ENCODE results near the gene PRSS3. TPM values are rescaled to one million over a fixed set of nuclear protein-coding genes. Genes with fewer than 3 reads are reported as not detected.
"Not testable (repeated sequence)": the region's sequence is repeated elsewhere in the genome, so short reads cannot be mapped to it uniquely, and the experiment has no call there.

PRSS3 gene
- total and polyA plus RNA-seq, 7 donors = 0.05 to 0.30 TPM; not detected in 5

DNA sequence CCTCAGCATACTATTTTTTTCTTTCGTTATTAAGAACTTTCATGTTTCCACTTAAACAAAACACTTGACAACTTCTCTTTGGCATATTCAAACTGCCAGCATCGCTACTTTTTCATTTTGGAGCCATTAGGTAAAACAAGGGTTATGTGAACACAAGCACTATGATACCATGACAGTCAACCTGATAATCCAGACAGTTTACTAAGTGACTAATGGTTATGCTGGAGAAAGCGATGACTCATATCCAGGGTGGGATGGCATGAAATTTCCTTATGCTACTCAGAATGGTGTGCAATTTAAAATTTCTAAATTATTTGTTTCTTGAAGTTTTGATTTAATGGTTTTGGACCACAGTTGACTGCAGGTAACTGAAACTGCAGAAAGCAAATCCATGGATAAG lies 29.9 kb upstream of the PRSS3 start:
- Histone ChIP-seq H3K27ac (no peak overlapping the region), H3K27me3 (ENCODE audit: insufficient read depth in 3 of 3, low read length in 2 of 3) (peaks cover 0 to 5% (median 0%) of the 10 kb centered on the region in 3 donors), H3K4me3 (no peak overlapping the region), H3K9me3 (no peaks in the 10 kb centered on the region), H3K36me3 (ENCODE audit: insufficient read depth in 1 of 2, low read depth in 1 of 2) (no peaks in the 10 kb centered on the region), H3K4me1 (no peaks in the 10 kb centered on the region)
- ATAC-seq (no peak), DNase-seq (no peak)
- TF ChIP-seq, protein P1, sequence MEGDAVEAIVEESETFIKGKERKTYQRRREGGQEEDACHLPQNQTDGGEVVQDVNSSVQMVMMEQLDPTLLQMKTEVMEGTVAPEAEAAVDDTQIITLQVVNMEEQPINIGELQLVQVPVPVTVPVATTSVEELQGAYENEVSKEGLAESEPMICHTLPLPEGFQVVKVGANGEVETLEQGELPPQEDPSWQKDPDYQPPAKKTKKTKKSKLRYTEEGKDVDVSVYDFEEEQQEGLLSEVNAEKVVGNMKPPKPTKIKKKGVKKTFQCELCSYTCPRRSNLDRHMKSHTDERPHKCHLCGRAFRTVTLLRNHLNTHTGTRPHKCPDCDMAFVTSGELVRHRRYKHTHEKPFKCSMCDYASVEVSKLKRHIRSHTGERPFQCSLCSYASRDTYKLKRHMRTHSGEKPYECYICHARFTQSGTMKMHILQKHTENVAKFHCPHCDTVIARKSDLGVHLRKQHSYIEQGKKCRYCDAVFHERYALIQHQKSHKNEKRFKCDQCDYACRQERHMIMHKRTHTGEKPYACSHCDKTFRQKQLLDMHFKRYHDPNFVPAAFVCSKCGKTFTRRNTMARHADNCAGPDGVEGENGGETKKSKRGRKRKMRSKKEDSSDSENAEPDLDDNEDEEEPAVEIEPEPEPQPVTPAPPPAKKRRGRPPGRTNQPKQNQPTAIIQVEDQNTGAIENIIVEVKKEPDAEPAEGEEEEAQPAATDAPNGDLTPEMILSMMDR (IDR thresholded peaks at IDR 0.05) = no peak
- intact Hi-C loops (cut with DNase I) = no loop called here
- WGBS, 3 donors = 84 to 95% (median 95%) methylated on average over 3 of the region's 3 CpGs

DNA sequence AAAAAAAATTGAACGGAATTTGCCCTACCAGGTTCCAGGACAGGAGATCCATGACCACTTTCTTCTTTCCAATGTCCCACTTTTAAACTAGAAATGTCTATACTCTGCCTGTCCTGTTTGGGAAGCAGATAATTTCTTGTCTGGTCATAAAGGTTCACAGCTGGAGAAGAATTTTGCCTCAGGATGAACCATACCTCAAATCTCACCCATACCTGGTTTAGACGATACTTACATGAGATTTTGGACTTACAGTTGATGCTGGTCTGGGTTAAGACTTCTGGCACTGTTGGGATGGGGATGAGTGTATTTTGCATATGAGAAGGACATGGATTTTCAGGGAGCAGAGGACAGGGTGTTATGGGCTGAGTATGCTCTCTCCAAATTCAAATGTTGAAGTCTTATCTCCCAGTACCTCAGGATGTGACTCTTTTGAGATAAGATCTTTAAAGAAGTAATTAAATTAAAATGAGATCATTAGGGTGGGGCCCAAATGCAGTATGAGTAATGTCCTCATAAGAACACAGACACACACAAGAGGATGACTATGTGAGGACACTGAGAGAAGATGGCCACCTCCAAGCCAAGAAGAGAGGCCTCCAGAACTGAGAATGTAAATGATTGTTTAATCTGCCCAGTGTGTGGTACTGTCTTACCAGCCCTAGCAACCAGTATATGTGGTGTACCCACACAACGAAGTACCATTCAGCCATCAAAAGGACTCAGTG lies 25.0 kb upstream of the PRSS3 start:
- intact Hi-C loops (cut with DNase I); ATAC-seq; H3K9me3 ChIP-seq: not testable (repeated sequence)

DNA sequence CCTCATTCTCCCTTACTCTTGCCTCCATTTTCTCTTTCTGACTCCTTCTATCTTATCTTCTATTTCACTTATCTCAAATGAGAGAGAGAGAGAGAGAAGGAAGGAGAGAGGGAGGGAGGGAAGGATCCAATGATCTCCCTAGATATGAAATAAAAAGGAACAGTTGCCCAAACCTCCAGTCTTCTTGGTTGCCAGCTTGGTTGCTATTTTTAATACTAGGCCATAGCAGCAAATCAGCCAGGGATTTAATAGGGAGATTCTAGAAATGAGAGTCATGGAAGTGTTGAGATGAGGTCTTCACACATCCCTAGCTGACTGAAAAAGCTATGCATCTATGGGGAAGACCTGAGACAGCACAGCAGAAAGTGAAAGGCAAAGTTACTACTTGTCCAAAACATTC lies 22.2 kb upstream of the PRSS3 start:
- H3K27me3 ChIP-seq (ENCODE audit: insufficient read depth in 3 of 3, low read length in 2 of 3); H3K36me3 ChIP-seq (ENCODE audit: insufficient read depth in 1 of 2, low read depth in 1 of 2); H3K4me1 ChIP-seq; intact Hi-C loops (cut with DNase I); DNase-seq; H3K4me3 ChIP-seq; H3K27ac ChIP-seq; H3K9me3 ChIP-seq: not testable (repeated sequence)
- ATAC-seq = peak in 1 of 4 donors; percentile 54

More for the DNA sequence above, 25.0 kb upstream of the PRSS3 start:
- H3K36me3 ChIP-seq (ENCODE audit: insufficient read depth in 1 of 2, low read depth in 1 of 2); H3K27me3 ChIP-seq (ENCODE audit: insufficient read depth in 3 of 3, low read length in 2 of 3); H3K27ac ChIP-seq; DNase-seq; H3K4me3 ChIP-seq; H3K4me1 ChIP-seq: not testable (repeated sequence)
- WGBS, 3 donors = 89 to 98% (median 92%) methylated on average over 3 of the region's 3 CpGs

DNA sequence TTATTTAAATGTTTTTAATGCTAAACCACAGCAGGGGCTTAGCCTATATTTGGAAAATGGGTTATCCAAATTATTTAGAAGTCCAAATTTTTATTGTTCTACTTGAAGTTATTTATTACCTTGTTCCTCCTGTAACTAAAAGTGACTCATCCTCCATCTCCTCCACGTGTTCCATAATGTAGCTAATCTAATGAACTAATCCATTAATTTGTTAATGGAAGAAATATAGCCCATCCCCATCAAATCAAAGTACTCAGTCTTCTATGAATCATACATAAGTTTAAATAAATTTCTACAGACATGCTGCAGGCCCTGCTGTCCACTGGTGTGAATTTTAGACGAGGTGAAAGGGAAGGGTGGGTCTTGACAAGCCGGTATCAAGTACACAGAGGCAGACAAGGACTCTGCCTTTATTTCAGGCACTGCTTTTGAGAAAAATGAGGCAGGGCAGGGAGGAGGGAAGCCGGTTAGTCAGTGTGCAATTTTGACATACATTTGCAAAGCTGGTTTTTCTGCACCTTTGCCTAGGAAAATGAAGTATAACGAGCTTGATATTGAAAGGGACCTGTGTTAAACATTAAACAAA lies 21.2 kb upstream of the PRSS3 start:
- intact Hi-C loops (cut with DNase I); H3K27me3 ChIP-seq (ENCODE audit: insufficient read depth in 3 of 3, low read length in 2 of 3); DNase-seq; H3K27ac ChIP-seq; H3K4me1 ChIP-seq; ATAC-seq; H3K9me3 ChIP-seq; H3K36me3 ChIP-seq (ENCODE audit: insufficient read depth in 1 of 2, low read depth in 1 of 2); H3K4me3 ChIP-seq: not testable (repeated sequence)
- 72 to 79% (median 75%) methylated on average over 5 of the region's 5 CpGs for WGBS, 3 donors

DNA sequence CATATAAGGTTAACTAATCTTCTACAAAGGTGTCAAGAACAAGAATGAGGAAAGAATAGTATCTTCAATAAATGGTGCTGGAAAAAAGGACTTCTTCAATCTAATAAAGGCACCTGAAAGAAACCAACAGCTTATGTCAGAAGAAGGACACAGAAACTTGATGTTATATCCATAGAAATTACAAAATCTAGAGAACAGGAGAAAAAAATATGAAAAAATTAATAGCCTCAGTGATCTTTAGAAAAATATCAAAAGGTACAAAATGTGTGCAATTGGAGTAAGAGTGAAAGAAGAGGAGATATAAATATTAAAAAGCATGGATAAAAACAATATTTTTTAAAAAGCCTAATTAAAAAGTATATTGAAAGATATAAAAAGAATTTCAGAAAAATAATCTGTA lies 18.8 kb upstream of the PRSS3 start:
- H3K27me3 ChIP-seq (ENCODE audit: insufficient read depth in 3 of 3, low read length in 2 of 3) = no peaks in the 10 kb centered on the region
- no peak overlapping the region for H3K4me3 ChIP-seq
- TF ChIP-seq, protein P1 (IDR thresholded peaks at IDR 0.05) = no peak
- H3K27ac ChIP-seq = no peak overlapping the region
- H3K9me3 ChIP-seq = no peaks in the 10 kb centered on the region
- no peaks in the 10 kb centered on the region for H3K36me3 ChIP-seq (ENCODE audit: insufficient read depth in 1 of 2, low read depth in 1 of 2)
- DNase-seq (no peak), ATAC-seq (no peak)
- no peaks in the 10 kb centered on the region for H3K4me1 ChIP-seq
- intact Hi-C loops (cut with DNase I) = no loop called here

DNA sequence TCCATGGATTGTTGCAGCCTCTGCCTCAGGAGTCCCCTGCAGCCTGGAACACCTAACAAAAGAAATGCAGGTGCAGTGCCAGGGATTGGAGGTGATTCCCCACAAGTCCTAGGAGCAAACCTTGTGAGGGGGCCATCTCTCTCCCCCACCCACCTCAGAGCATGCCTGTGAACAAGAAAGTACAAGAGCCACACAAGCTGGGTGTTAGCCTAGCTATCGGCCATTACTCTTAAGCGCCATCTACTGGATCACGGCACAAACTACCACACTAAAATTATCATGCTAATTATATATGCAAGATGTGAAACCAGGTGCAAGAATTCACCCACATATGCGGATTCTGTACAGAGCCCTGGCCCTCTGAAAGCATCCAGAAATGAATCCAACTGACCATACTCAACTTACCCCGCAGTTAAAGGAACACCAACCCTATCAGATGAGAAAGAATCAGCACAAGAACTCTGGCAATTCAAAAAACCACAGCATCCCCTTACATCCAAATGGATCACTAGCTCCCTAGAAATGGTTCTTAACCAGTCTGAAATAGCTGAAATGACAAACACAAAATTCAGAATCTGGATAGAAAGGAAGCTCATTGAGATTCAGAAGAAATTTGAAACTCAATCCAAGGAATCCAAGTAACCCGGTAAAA lies 16.5 kb upstream of the PRSS3 start:
- ATAC-seq (peak; percentile 68 to 90 (median 84)), DNase-seq (no peak)
- Histone ChIP-seq H3K27me3 (ENCODE audit: insufficient read depth in 3 of 3, low read length in 2 of 3) (no peaks in the 10 kb centered on the region), H3K4me3 (no peak overlapping the region), H3K36me3 (ENCODE audit: insufficient read depth in 1 of 2, low read depth in 1 of 2) (no peaks in the 10 kb centered on the region), H3K4me1 (no peaks in the 10 kb centered on the region), H3K9me3 (no peaks in the 10 kb centered on the region), H3K27ac (no peak overlapping the region)
- intact Hi-C loops (cut with DNase I) = loop anchor here in 1 of 2 donors (2.0 kb wide), 1 partner anchor 40 kb away; no protein-coding TSS in a partner anchor
- TF ChIP-seq, protein P1 (IDR thresholded peaks at IDR 0.05) = peak; percentile 67
- 7 to 11% (median 8%) methylated on average over 6 of the region's 6 CpGs for WGBS, 3 donors
